ENCODE data around the gene FAM117A.

The FAM117A gene

DNA sequence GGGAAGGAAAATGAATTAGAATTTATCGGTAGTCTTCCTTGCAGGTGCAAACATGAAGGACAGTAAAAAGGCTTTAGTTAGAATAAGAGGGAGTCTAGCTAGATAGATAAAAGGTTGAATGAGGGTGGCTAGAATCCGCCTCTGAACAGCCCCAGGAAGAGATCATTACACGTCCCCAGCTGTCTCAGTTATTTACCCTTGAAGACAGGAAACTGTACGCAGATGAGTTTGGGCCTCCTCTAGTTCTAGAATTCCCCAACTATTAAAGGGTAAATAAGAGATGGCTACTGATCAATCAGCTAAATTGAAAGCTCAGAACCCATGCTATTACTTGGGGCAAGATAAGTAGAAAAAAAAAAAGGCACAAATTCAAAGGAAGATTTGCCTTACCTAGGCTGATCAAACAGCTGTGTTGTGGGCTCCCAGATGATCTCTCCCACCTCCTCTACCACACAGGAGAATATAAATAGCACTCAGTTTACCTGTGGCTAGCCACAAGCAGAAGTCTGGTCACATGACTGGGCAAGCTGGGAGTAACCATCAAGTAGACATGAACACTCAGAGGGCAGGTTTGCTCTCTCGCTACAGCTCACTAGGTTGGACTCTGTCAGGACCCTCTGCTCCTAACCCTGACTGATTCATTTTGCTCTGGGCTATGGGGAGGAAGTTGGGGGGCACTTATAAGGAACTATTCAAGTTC lies 17.0 kb downstream of the FAM117A start:
- TF ChIP-seq, protein P1, sequence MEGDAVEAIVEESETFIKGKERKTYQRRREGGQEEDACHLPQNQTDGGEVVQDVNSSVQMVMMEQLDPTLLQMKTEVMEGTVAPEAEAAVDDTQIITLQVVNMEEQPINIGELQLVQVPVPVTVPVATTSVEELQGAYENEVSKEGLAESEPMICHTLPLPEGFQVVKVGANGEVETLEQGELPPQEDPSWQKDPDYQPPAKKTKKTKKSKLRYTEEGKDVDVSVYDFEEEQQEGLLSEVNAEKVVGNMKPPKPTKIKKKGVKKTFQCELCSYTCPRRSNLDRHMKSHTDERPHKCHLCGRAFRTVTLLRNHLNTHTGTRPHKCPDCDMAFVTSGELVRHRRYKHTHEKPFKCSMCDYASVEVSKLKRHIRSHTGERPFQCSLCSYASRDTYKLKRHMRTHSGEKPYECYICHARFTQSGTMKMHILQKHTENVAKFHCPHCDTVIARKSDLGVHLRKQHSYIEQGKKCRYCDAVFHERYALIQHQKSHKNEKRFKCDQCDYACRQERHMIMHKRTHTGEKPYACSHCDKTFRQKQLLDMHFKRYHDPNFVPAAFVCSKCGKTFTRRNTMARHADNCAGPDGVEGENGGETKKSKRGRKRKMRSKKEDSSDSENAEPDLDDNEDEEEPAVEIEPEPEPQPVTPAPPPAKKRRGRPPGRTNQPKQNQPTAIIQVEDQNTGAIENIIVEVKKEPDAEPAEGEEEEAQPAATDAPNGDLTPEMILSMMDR (IDR thresholded peaks at IDR 0.05; ENCODE audit: insufficient read depth, missing control alignments): no peak
- FAIRE-seq (no peak), DNase-seq (ENCODE audit: insufficient read length, low spot score) (no peak)

DNA sequence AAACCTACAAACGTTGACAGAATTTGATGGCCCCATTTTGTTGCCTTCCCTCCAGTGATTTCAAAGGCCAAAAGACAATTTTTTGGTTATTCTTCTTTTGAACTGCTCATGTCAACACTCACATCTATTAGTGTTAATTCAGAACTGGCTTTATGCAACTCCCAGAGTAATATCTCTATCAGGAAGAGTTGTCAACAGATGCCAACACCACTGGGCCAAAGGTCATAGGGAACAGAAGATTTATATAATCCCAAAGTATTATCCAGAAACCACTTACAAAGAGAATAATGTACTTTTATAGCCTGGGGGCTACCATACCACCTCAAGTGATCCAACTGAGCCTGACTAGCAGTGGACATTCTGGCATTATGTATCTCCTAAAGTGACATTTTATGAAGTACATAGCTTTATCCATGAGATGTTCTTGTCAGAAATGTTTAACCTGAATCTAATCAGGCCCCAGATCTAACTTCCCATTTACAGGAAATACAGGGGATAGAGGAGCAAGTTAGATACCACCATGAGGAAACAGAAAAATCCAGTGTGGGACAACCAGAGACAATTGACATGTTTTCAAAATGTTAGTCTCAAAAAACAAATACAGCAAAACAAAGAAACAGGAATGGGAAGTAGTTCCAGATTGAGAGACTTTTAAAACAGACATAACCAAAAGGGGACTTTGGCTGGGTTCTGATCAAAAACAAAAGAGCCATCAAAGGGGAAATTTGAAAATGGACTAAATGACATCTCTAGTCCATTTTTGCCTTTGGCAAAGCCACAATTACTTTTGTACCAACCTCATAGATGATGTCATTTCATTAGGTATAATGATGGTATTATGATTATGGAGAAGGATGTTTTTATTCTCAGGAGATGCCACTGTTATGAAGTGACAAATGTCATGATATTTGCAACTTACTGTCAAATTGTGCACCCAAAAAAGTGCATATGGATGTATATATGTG lies 18.5 kb downstream of the FAM117A start:
- TF ChIP-seq, protein P1 (IDR thresholded peaks at IDR 0.05; ENCODE audit: insufficient read depth, missing control alignments): no peak
- FAIRE-seq: no peak
- no peak for DNase-seq (ENCODE audit: insufficient read length, low spot score)

DNA sequence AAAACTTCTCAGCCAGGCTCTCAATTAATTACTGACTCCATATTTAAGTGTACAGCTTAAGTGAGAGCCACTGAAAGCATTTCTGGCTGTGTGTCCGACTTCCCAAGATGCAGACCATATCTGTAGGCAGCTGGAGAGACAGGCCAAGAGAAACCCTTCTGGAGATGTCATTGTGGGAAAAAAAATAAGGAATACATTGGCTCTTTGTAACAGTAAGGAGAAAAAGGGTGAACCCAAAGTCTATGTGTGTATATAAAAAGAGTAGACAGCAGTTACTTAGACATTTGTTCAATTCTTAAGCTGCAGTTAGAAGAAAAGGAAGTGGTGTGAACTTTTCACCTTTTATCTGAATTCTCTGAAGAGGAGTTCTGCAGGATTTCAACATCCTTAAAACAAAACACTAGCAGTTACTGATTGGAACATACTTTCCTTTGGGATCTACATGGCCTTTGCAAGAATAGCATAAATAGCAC lies 21.7 kb downstream of the FAM117A start:
- TF ChIP-seq, protein P1 (IDR thresholded peaks at IDR 0.05; ENCODE audit: insufficient read depth, missing control alignments): no peak
- DNase-seq (ENCODE audit: insufficient read length, low spot score) (no peak), FAIRE-seq (no peak)

DNA sequence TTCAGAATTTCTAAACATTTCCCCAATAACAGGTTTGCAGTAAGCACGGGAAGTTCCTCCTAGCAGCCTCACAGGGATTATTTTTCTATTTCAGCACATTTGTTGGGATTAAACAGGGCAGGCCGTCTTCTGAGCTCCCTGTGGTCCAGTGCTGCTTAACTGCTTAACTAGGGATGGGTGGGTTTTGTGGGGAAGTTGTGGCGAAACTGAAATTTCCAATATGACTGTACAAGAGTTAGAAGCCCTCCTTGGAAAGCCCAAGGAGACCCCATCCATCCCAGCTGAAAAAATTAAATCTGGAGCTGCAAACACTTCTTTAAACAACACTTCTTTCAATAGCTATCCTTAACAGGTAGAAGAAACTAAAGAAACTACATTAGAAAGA lies 22.2 kb downstream of the FAM117A start:
- FAIRE-seq (no peak), DNase-seq (ENCODE audit: insufficient read length, low spot score) (no peak)
- TF ChIP-seq, protein P1 (IDR thresholded peaks at IDR 0.05; ENCODE audit: insufficient read depth, missing control alignments): no peak

GRCh38 chr17:49741009-49741691 lies 22.8 kb downstream of the FAM117A start:
- no peak for FAIRE-seq
- DNase-seq (ENCODE audit: insufficient read length, low spot score): no peak
- TF ChIP-seq, protein P1 (IDR thresholded peaks at IDR 0.05; ENCODE audit: insufficient read depth, missing control alignments): no peak

- DNase-seq (ENCODE audit: insufficient read length, low spot score) (no peak), FAIRE-seq (no peak)
- TF ChIP-seq, protein P1 (IDR thresholded peaks at IDR 0.05; ENCODE audit: insufficient read depth, missing control alignments): no peak
Measured at GRCh38 chr17:49739641-49740271, 24.2 kb downstream of the FAM117A start.
